Measurements from ENCODE around the gene MC1R. TPM values are rescaled to one million over a fixed set of nuclear protein-coding genes. Genes with fewer than 3 reads are reported as not detected.
A peak's percentile ranks its signal among the peaks of the same experiment; 100 is the strongest.

MC1R gene
- polyA plus RNA-seq, 3 donors, result 0.21 to 3.9 TPM; not detected in 1

DNA sequence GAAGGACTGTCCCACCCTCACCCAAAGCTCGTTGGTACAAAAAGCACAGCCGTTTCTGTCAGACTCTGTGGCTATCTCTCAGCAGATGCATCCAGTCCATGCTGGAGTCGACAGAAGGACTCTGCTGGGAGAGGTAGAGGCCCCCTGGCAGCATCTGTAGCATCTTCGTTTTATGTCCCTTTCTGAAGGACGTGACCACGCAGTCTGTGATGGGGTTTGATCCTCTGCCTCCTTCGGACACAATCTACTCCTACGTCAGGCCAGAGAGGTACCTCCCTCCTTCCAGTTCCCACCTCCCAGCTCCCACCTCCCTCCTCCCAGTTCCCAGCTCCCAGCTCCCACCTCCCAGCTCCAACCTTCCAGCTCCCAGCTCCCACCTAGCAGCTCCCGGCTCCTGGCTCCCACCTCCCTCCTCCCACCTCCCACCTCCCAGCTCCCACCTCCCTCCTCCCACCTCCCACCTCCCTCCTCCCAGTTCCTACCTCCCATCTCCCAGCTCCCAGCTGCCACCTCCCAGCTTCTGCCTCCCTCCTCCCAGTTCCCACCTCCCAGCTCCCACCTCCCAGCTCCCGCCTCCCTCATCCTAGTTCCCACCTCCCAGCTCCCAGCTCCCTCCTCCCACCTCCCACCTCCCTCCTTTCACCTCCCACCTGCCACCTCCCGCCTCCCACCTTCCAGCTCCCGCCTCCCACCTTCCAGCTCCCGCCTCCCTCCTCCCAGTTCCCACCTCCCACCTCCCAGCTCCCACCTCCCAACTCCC lies 11.4 kb upstream of the MC1R start:
- no peak overlapping the region for H2AFZ ChIP-seq (ENCODE audit: insufficient read depth, low read depth, low read length, poor library complexity, severe bottlenecking)

DNA sequence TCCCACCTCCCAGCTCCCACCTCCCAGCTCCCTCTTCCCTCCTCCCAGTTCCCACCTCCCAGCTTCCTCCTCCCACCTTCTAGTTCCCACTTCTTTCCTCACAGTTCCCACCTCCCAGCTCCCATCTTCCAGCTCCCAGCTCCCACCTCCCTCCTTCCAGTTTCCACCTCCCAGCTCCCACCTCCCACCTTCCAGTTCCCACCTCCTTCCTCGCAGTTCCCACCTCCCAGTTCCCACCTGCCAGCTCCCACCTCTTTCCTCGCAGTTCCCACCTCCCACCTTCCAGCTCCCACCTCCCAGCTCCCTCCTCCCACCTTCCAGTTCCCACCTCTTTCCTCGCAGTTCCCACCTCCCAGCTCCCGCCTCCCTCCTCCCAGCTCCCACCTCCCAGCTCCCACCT lies 10.4 kb upstream of the MC1R start:
- Mint-ChIP-seq H3K27ac (peak overlapping the region in 2 of 7 donors; percentile 36 to 63), H3K4me3 (no peak overlapping the region), H3K9me3 (peaks cover 1 to 10% (median 3%) of the 10 kb centered on the region in 7 donors), H3K4me1 (peaks cover 7% of the 10 kb centered on the region), H3K27me3 (ENCODE audit: low read depth in 3 of 3) (peaks cover 0 to 1% (median 0%) of the 10 kb centered on the region in 3 donors), H3K36me3 (peaks cover 50 to 82% of the 10 kb centered on the region in 2 donors)
- intact Hi-C loops (cut with micrococcal nuclease), result no loop called here
- H4K20me1 ChIP-seq (ENCODE audit: insufficient read depth, low read length), result peaks cover 89% of the 10 kb centered on the region
- DNase-seq, result no peak
- H3K79me2 ChIP-seq (ENCODE audit: insufficient read depth, low read length), result no peaks in the 10 kb centered on the region
- no peak overlapping the region for H2AFZ ChIP-seq (ENCODE audit: insufficient read depth, low read depth, low read length, poor library complexity, severe bottlenecking)
- peaks cover 0 to 7% of the 10 kb centered on the region in 2 donors for H3K4me1 ChIP-seq (ENCODE audit: control insufficient read depth in 1 of 2, insufficient read depth in 2 of 2, low read length in 2 of 2)
- H3K9ac ChIP-seq (ENCODE audit: insufficient read depth, low read length, poor library complexity, severe bottlenecking), result no peak overlapping the region
- H3K4me2 ChIP-seq (replicated peaks; ENCODE audit: extremely low read depth, low read length, poor library complexity, severe bottlenecking), result no peak overlapping the region
- H3K4me3 ChIP-seq (replicated peaks in 1 of 3; ENCODE audit: low read depth in 2 of 3, low read length in 3 of 3), result no peak overlapping the region
- no peaks in the 10 kb centered on the region for H3K27me3 ChIP-seq (ENCODE audit: control insufficient read depth in 2 of 2, insufficient read depth in 2 of 2, low read length in 2 of 2)
- H3K36me3 ChIP-seq (replicated peaks in 1 of 2; ENCODE audit: control insufficient read depth in 1 of 2, insufficient read depth in 2 of 2, low read length in 2 of 2), result peaks cover 56 to 68% of the 10 kb centered on the region in 2 donors
- H3K9me3 ChIP-seq (replicated peaks in 1 of 2; ENCODE audit: control insufficient read depth in 1 of 2, insufficient read depth in 1 of 2, low read length in 2 of 2), result peaks cover 0 to 13% of the 10 kb centered on the region in 2 donors
- no peak overlapping the region for H3K27ac ChIP-seq (ENCODE audit: low read depth in 1 of 2, low read length in 2 of 2)
- TF ChIP-seq, protein P1, sequence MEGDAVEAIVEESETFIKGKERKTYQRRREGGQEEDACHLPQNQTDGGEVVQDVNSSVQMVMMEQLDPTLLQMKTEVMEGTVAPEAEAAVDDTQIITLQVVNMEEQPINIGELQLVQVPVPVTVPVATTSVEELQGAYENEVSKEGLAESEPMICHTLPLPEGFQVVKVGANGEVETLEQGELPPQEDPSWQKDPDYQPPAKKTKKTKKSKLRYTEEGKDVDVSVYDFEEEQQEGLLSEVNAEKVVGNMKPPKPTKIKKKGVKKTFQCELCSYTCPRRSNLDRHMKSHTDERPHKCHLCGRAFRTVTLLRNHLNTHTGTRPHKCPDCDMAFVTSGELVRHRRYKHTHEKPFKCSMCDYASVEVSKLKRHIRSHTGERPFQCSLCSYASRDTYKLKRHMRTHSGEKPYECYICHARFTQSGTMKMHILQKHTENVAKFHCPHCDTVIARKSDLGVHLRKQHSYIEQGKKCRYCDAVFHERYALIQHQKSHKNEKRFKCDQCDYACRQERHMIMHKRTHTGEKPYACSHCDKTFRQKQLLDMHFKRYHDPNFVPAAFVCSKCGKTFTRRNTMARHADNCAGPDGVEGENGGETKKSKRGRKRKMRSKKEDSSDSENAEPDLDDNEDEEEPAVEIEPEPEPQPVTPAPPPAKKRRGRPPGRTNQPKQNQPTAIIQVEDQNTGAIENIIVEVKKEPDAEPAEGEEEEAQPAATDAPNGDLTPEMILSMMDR (IDR thresholded peaks at IDR 0.05), result no peak
- WGBS (ENCODE audit: insufficient coverage), result 100% methylated on average over 2 of the region's 4 CpGs

More for the DNA sequence above, 11.4 kb upstream of the MC1R start:
- Mint-ChIP-seq H3K36me3 (peaks cover 50 to 87% of the 10 kb centered on the region in 2 donors), H3K27ac (no peak overlapping the region), H3K4me3 (no peak overlapping the region), H3K9me3 (peaks cover 0 to 10% (median 3%) of the 10 kb centered on the region in 7 donors), H3K27me3 (ENCODE audit: low read depth in 3 of 3) (no peaks in the 10 kb centered on the region), H3K4me1 (peaks cover 7% of the 10 kb centered on the region)
- Histone ChIP-seq H3K27me3 (ENCODE audit: control insufficient read depth in 2 of 2, insufficient read depth in 2 of 2, low read length in 2 of 2) (no peaks in the 10 kb centered on the region), H3K4me2 (replicated peaks; ENCODE audit: extremely low read depth, low read length, poor library complexity, severe bottlenecking) (no peak overlapping the region), H3K9me3 (replicated peaks in 1 of 2; ENCODE audit: control insufficient read depth in 1 of 2, insufficient read depth in 1 of 2, low read length in 2 of 2) (peaks cover 0 to 13% of the 10 kb centered on the region in 2 donors), H3K4me1 (ENCODE audit: control insufficient read depth in 1 of 2, insufficient read depth in 2 of 2, low read length in 2 of 2) (peaks cover 0 to 7% of the 10 kb centered on the region in 2 donors), H3K79me2 (ENCODE audit: insufficient read depth, low read length) (no peaks in the 10 kb centered on the region), H4K20me1 (ENCODE audit: insufficient read depth, low read length) (peaks cover 86% of the 10 kb centered on the region), H3K27ac (ENCODE audit: low read depth in 1 of 2, low read length in 2 of 2) (no peak overlapping the region), H3K4me3 (replicated peaks in 1 of 3; ENCODE audit: low read depth in 2 of 3, low read length in 3 of 3) (no peak overlapping the region), H3K9ac (ENCODE audit: insufficient read depth, low read length, poor library complexity, severe bottlenecking) (no peak overlapping the region), H3K36me3 (replicated peaks in 1 of 2; ENCODE audit: control insufficient read depth in 1 of 2, insufficient read depth in 2 of 2, low read length in 2 of 2) (peaks cover 62 to 75% of the 10 kb centered on the region in 2 donors)
- 100% methylated on average over 3 of the region's 13 CpGs for whole genome bisulfite sequencing (ENCODE audit: insufficient coverage)
- intact Hi-C loops (cut with micrococcal nuclease), result no loop called here
- TF ChIP-seq, protein P1 (IDR thresholded peaks at IDR 0.05), result no peak
- DNase-seq, result no peak

Measured in CD14-positive monocyte (primary cell).